Stimulated activated CD4-positive, alpha-beta T cell treated with anti-CD3 and anti-CD28 coated beads, Interleukin-12 subunit alpha, Interleukin-12 subunit beta, amount 100 ng/mL, for 48 hours (primary cell): ENCODE results near the gene RGL1.

Source experiments
- DNase-seq, 3 donors: peaks; one replicate each; pipeline ENCODE4 v3.0.0-alpha.2; 2020; ENCODE audit warnings: low read depth in 2 of 3, low spot score in 1 of 3

Gene RGL1

DNA sequence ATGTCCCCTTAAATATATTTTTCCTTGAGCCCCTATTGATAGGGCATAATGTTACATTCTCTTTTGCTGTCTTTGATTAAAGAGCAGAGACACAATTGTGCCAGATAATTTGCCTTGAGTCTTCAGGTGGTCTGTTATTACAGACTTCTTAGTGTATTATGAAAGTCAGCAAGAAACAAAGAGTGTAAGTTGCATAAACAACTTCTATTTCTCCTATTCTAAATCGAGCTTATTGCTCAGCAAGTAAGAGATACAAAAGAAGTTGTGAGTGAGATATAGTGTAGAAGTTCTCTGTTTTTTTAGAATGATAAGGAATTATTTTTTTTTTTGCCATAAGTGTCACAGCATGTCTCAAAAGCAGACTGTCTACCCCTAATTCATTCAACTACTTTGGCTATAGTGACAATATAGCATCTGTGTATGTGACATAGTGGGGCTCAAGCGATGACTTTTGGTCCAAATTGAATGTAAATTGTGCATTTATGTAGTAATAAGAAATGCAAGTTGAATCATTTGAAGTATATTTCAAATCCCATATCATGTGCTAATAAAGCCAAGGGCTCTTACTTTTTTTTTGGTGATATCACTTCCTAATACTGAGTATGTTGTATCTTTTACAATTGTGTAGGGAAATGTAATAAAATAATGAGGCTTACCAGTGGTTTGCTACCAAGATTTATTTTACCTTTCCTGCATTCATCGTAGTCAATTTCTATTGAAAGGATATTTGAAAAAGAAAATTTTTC lies 81.3 kb downstream of the RGL1 start:
- no peak for DNase-seq

DNA sequence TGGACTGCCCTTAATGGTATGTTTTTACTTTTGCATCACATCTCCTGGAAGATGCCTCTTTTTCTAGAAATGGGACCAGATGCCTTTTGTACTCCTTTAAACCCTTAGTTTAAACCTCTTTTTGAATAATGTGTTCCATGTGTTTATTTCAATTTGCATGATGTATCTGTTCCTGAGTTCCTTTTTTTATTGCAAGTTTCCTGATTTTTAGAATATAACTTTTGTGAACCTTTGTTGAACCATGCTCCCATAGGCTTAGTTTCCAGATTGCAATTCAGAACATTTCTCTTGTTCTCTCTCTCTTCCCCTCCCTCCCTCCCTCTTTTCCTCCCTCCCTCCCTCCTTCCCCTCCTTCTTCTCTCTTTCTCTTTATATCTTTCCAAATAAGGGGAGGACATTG lies 81.9 kb downstream of the RGL1 start:
- no peak for DNase-seq

- no peak for DNase-seq
Measured at GRCh38 chr1:183887826-183888819, 83.2 kb downstream of the RGL1 start.

- no peak for DNase-seq
Measured at GRCh38 chr1:183889095-183889494, 84.2 kb downstream of the RGL1 start.

DNA sequence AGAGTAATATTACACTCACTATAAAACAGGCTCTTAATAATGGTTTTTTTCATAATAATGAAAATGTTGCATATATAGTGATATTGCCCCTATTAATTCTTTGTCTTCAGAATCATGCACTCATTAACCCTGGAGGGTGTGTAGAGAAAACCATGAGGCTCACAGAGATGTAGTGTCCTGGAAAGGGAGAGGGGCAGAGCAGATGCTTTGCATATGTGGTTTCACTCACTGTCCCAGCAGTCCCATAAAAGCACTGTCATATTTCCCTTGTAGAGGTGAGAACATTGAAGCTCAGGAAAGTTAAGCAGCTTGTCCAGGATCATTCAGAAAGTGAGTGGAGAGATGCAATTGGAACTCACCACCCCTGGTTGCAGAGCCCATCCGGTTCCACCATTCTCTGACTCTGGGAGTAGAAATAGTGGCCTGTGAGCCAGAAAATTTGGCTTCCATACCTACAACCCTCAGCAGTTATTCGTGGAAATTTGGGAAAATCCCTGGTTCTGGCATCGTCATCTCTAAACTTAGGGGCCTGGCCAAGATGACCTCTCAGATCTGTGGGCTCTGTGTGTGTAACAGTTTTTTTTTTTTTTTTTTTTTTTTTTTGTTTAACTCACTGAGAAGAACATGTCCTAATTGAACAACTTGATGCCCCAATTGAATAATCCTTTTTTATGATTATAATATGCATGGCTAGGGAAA lies 86.4 kb downstream of the RGL1 start:
- no peak for DNase-seq

DNA sequence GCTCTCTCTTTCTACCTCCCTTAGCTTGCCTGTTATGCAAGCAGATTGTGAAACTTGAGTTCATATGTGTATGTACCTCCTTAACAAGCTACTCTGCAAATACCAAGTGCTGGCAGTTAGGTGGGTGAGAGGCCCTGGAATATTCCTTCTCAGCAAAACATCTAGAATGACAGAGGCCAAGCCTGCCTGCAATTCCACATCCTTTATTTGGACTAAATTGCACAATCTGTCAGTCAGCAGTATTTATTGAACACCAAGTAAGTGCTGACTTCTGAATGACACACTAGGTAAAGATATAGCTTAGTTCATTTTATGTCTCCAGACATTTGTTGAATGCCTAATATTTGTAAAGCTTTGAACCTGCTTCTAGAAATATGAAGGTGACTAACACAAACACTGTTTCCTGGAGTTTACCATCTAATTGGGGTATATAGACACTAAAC lies 87.5 kb downstream of the RGL1 start:
- DNase-seq: no peak

- DNase-seq: no peak
Measured at GRCh38 chr1:183893561-183894289, 88.8 kb downstream of the RGL1 start.

GRCh38 chr1:183894290-183894565 lies 89.3 kb downstream of the RGL1 start:
- no peak for DNase-seq

GRCh38 chr1:183896466-183897048 lies 91.6 kb downstream of the RGL1 start:
- DNase-seq: no peak

DNA sequence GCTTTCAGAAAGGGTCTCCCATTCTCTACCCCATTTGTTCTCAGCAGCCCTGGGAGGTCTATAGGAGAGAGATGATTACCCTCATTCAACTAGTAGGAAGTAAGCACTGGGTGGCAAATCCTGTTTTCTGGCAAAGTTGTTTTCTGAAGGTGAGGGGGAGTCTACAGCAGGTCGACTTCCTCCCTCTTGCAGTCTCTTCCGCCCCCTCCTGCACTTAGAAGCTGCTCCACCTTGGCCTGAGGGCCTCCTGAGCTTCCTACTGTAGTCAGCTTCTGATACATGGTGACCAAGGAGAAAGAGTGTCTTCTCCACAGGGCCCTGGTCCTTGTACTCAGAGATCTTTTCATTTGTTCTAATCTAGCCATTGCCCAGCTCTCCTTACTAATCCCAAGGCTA lies 93.1 kb downstream of the RGL1 start:
- no peak for DNase-seq

DNA sequence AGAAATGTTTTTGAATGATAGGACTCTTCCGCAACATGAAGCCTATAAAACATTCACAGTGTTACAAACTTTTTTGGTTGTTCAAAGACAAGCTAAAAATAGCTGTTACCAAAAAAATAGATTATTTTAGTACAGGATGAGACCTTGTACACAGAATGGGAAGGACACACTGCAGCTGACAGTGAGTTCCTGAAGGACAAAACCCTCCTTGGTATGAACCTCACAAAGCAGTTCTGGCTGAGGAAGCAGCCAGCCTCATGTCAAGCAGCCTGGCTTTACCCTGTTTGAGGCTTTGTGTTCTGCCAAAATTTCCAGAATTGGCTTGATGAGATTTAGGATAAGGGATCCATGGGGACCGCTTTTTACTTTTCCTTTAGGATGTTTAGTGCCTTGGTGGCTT lies 93.7 kb downstream of the RGL1 start:
- DNase-seq: no peak

DNA sequence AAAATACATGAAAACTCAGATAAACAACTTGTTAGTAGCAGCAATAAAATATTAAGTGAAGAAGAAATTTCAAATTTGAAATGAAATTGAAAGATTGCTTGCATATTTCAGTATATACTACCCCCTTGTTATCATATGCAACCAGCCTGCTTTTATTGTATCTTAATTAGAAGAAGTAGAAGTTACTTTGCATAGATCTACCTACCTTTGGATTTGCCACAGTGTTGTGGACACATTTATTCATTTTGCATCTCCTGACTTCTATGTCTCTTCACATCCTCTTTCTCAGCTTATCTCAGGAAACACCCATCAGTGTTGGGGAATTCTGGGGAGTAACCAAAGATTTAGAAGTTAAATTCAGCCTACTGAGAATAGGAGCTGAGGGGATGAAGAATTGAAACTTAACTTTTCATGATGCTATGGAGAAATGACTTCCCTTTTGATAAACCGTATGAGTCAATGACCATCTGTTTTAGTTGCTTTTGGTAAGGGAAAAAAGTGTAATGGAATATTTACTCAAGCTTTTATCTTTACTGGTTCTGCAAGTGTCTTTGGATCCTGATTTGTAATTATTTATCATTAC lies 96.9 kb downstream of the RGL1 start:
- DNase-seq: no peak

- DNase-seq: no peak
Measured at GRCh38 chr1:183903101-183903500, 98.2 kb downstream of the RGL1 start.

GRCh38 chr1:183905508-183906113 lies 100.7 kb downstream of the RGL1 start:
- no peak for DNase-seq

GRCh38 chr1:183907070-183907469 lies 102.2 kb downstream of the RGL1 start:
- DNase-seq: no peak

DNA sequence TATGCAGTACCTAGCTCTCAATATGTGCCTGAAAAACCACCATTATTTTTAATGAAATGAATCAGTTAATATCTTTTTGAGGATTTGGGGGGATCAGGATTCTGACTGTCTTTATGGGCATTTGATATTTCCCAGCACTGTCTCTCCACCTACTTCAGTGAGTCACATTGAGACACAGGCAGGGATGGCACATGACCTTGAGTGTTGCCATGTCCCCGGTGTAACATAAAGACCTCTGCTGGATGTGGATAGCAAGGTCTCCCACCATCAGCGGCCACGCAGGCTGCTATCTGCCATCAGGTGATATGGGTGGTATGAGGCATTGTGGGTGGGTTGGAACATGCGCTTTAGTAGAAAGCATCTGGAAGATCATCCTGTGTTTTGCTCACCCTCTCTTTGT lies 103.2 kb downstream of the RGL1 start:
- DNase-seq: no peak

- no peak for DNase-seq
Measured at GRCh38 chr1:183909672-183910071, 104.8 kb downstream of the RGL1 start.

DNA sequence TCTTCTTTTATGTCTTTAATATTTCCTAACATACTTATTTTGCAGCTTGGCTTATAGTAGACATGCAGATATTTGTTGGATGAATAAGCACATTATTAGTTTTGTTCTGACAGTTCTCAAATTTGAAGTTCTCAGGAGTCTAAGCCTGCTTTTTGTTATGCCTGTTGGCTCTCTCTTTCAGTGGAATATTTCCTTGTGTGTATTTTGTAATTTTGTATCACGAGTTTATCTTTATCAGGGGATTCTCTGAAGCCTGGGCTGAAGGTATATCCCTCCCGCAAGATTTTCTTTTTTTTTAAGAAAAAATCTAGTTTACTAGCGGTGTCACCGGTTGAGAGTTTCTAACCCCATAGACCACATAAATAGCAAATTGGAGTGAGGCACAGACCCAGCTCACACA lies 105.9 kb downstream of the RGL1 start:
- DNase-seq: no peak

- peak in 1 of 3 donors; percentile 14 for DNase-seq
Measured at GRCh38 chr1:183911285-183911684, 106.4 kb downstream of the RGL1 start.
